GDM1 (cell line): ENCODE measurements around the gene PLA2G15.

Source experiments
- DNase-seq: peaks from one replicate; lab custom pipeline; 2025; lab: John Stamatoyannopoulos, UW

PLA2G15 gene, protein sequence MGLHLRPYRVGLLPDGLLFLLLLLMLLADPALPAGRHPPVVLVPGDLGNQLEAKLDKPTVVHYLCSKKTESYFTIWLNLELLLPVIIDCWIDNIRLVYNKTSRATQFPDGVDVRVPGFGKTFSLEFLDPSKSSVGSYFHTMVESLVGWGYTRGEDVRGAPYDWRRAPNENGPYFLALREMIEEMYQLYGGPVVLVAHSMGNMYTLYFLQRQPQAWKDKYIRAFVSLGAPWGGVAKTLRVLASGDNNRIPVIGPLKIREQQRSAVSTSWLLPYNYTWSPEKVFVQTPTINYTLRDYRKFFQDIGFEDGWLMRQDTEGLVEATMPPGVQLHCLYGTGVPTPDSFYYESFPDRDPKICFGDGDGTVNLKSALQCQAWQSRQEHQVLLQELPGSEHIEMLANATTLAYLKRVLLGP

DNA sequence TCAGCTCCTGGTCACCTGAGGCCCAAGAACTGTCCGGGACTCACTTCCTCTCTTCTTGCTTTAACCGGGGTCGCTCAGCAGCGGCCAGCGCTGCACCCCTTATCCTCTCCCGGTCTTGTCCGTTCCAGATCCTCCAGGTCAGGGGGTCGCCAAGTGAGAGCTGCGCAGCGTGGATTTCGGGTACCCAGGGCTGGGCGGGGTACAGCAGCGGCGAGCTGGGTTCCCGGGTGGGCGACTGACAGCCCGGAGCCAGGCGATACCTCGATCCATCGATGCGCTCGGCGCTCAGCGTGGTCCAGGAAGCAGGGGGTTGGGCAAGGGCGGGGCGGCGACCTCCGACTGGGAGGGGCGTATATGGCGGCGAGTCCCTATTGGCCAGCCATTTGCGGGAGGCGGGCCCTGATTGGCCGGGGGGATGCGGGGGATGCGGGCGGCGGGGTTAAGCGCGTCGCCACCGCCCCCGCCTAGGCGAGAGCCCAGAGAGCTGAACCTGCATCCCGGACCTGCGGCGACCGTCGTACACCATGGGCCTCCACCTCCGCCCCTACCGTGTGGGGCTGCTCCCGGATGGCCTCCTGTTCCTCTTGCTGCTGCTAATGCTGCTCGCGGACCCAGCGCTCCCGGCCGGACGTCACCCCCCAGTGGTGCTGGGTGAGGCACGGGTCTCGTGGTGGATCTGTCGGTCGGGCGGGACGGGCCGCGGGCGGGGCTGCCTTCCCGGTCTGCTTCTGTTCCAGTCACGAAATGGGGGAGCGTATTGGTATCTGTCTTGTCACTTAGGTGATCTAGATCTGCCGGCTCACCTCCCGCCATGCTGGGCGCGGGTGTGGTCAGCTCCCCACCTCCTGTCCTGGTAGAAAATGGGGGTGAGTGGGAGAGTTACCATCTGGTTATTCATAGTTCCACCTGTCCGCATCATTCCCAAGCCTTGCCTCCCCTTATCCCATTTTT, at the start of gene PLA2G15:
Gene PLA2G15 (plus strand): TSS at position 471 of the 951 bp plus-strand sequence. CDS start 54 bp downstream, at position 525.
- DNase-seq = peak; percentile 76

DNA sequence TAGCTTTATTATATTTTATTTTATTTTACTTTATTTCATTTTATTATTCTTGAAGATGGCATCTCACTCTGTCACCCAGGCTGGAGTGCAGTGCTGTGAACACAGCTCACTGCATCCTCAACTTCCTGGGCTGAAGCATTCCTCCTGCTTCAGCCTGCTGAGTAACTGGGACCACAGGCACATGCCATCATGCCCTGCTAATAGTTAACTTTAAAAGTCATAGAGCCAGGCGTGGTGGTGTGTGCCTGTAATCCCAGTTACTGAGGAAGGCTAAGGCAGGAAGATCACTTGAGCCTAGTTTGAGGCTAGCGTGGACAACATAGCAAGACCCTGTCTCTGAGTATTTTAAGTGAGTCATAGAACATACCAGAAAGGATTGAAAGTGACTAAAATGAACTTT, 47.9 kb upstream of the PLA2G15 start:
- DNase-seq = no peak

DNA sequence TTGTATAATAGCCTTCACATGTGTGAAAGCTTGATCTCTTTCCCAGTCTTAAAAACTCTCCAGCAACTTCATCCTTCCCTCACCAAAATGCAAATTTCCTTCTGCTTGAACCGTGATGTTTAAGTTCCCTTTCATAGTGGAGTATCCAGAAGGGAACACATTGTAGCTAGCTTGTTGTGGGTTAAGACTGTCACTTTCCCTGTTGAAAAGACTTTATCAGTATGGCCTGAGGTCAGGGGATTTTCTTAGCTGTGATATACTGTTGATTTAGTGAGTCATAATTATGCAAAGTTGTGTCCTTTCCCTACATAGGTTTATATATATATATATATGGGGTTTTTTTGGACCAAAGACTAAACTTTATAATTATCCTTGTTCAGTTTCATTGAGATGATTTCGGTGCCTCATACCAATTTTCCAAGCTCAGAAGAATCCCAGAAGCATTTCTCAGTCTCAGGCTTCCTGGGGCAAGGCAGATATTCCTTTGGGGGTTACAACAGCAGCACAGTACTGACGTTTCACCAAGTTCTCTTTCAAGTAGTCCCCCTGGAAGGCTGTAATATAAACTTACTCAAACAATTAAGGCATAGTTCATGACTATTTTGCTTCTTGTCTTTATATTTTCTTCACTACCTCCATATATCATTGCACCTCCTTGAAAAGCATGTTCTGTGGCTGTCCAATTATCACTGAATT, 44.9 kb upstream of the PLA2G15 start:
- no peak for DNase-seq

DNA sequence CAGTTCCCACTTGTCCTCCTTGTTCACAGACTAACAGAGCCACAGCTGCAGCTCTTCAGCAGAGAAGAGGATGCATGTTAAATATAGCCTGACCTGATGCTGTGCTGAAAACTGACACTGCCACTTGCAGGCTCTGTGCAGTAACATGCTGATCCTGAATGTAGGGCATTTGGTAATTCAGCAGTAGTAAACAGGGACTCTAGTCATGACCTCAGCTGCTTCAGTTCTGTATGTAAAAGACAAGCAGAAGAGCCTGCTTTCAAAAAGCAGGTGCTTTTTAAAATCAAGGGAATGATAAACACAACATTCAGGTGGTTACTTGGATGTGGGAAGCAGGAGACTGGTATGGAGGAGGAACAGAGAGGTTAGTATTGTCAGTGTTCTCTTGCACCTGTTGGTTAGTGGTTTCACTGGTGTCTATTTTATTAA, 43.1 kb upstream of the PLA2G15 start:
- no peak for DNase-seq

DNA sequence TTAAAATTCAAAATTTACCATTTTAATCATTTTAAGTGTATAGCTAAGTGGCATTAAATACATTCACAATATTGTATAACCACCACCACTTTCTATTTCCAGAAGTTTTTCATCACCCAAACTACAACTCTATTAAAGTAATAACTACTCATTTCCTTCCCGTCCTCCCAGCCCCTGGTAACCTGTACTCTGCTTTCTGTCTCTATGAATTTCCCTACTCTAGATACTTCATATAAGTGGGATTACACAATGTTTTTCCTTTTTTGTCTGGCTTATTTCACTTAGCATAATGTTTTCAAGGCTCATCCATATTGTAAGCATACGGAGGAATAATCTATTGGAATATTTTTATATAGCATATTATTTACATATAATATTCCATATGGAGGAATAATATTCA, 38.9 kb upstream of the PLA2G15 start:
- no peak for DNase-seq

DNA sequence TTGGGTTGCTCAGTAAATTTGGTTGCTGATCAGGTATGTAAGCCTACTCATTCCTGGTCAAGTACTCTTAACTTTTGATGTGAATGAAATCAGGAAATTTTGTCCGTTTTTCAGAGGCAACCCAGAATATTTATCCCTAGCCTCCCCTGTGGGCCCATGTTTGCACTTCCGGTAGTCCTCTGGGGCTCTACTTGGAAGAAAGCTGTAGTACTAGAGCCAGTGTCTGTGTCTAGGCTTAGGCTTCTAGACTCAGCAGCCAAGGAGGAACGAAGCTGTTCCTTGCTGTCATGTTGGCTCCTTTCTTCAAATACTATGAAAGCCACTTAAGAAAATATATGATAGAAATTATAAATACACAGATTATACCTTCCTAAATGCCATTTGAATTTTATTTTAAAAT, 30.4 kb upstream of the PLA2G15 start:
- no peak for DNase-seq

DNA sequence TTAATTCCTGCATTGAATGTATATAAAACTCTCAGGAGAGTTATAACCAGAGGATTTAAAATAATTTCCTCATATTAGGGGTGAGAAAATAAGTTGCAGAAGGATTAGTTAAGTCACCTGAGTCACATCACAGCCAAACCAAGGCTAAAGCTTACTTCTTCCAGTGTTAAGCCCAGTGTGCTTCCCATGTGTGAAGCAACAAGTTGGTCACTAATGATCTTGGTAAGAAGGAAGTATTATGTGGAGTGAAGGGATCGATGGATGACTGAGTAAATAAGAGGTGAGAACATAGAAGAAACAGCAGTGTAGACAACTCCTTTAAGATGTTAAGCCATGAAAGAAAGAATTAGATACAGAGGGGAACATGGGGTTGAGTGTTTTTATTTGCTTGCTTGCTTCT, 29.9 kb upstream of the PLA2G15 start:
- no peak for DNase-seq

DNA sequence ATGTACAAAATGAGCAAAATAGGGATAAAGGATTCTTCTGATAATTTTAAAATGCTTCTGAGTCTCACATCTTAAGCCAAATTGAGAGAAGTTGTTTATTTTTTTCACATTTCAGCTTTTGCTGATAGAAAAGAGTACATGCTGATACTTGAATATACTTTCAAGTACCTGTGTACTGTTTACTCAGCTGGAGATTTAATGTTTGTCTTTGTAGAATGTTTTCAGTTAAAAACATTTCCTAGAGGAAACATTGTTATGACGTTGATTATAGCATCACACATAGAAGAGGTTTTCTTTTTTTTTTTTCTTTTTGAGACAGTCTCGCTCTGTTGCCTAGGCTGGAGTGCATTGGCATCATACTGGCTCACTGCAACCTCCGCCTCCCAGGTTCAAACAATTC, 28.9 kb upstream of the PLA2G15 start:
- DNase-seq = no peak

DNA sequence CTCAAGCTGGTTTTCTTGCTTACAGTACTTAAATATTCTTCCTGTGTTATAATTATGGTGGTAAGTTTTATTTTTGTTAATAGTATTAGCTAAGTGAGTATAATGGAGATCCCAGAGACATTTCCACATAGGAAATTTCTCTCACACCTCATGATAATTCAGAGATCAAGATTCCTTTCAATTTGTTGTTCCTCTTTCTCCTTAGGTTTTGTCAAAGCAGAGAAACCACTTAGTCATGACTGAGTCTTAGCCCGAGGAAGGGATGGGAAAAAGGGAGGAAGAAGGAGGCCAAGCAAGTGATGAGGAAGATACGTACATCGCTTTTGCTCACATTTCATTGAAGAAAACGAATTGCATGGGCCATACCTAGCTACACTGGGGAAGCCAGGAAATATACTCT, 27.7 kb upstream of the PLA2G15 start:
- no peak for DNase-seq

DNA sequence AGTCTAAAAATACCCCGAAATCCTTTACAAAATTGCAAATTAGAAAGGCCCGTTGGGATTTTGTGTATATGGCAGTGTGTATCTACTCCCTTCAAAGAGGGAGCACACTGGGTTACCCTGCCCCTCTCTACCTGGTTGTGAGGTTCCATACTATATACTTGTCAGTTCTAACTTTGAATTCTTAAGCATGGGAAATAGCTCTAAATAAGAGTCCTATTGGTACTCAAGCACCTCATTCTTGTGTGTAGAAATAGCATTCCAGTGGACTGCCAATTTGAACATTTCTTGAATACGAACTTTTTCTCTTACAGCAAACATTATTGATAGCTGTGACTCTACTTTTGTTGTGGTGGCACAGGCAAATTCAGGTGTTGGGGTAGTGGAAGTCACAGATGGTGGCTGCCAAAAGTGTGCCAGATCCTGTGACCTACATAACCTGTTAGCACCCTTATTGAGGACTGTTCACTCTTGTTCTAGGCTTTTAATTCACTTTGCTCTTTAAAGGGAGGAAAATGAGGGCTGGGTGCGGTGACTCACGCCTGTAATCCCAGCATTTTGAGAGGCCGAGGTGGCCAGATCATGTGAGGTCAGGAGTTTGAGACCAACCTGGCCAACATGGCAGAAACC, 25.3 kb upstream of the PLA2G15 start:
- no peak for DNase-seq

DNA sequence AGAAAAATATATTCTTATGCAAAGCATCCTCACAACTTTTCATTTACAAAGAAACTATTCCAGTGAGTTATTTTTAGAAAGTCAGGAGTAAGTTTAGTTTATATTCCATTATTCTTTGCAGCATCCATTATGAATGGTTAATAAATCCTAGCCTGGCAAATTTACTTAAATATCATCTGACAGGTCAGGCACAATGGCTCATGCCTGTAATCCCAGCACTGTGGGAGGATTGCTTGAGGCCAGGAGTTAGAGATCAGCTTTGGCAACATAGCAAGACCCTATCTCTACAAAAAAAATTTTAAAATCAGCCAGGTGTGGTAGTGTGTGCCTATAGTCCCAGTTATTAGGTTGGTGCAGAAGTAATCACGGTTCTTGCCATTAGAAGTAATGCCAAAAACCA, 22.1 kb upstream of the PLA2G15 start:
- DNase-seq = no peak

DNA sequence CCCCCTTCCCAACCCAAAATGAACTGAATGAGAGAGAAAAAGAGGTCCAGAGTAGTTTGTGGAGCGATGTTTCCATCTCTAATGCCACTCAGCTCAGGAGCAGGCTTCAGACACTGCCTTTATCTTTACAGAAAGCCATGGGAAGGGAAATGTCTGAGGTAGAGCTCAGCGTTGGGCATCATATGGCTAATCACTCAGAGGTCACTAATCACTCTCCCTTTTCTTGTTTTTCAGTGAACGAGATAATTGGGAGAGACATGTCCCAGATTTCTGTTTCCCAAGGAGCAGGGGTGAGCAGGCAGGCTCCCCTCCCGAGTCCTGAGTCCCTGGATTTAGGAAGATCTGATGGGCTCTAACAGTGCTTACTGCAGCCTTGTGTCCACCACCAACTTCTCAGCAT, 19.1 kb upstream of the PLA2G15 start:
- DNase-seq = no peak

DNA sequence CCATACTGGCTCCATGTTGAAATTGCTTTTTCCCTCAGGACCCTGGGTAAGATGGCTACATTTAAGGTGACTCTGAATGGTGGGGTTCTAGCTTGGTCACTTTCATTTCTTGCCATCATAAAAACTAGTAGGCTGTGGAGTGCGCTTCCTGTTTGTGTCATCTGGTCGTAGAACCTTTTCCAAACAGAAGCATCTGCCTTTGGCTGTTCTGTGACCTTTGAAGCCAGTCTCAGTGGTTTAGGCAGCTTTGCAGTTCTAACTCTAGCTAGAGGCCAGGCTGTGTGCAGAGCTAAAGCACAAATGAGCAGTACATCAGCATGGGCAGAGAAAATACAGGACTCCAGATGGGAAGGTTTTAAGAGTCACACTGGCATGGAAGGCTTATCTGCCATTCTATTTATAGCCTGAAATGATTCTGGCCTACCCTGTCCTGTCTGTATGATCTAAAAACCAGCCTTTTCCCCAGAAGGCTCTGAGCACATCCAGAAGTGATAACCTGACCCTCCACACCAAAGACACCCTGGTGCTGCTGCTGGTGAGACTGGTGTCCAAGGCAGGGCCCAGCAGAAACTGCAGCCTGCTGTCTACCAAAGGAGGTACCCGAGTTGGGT, 17.9 kb upstream of the PLA2G15 start:
- DNase-seq = no peak

DNA sequence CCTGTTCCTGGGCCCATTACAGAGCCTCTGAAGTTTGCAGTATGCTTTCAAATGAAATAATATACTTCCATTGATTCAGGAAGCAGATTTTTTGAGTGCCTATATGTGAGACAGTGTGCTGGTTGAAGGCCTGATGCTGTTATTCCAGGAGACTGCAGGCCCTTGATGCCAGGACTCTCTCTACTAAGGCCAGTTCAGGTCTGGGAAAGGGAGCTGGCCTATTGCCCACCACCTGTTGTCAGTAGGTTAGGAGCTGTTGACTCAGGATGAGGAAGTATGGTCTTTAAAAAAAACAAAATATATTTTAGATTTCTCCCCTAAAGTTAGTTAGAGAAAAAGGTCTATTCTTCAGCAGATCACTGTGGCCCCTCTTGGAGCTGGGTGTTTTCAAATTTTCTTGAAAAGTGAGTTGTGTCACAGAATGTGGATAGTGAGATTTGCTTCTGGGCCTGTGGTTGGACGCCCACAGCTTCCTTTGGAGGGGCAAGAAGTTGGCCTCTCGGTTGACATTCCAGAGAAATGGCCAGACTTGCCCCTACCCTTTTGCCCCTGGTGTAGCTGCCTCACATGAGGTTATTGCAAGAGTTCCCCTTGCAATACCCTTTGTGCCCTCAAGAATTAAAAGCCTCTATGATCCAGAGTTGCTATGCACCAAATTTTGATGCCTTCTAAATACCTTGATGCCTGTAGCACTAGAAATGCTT, 17.2 kb upstream of the PLA2G15 start:
- no peak for DNase-seq

DNA sequence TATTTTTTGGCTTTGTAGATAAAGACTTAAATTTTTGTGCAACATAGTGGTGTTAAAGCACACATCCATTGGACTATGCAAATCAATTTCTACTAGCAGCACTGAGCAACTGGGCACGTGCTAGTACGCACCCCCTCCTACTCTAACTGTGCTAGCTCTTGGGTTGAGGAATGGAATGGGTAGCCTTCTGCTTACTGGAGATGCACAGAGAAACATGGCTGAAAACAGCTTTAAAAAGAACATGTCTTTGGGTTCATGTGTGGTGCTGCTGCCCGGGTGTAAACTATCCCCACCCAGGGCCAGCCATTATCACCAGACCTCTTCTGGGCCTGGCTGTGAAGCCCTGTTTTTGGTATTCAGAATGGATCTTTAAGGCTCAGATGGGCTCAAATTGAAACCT, 16.5 kb upstream of the PLA2G15 start:
- DNase-seq = no peak

DNA sequence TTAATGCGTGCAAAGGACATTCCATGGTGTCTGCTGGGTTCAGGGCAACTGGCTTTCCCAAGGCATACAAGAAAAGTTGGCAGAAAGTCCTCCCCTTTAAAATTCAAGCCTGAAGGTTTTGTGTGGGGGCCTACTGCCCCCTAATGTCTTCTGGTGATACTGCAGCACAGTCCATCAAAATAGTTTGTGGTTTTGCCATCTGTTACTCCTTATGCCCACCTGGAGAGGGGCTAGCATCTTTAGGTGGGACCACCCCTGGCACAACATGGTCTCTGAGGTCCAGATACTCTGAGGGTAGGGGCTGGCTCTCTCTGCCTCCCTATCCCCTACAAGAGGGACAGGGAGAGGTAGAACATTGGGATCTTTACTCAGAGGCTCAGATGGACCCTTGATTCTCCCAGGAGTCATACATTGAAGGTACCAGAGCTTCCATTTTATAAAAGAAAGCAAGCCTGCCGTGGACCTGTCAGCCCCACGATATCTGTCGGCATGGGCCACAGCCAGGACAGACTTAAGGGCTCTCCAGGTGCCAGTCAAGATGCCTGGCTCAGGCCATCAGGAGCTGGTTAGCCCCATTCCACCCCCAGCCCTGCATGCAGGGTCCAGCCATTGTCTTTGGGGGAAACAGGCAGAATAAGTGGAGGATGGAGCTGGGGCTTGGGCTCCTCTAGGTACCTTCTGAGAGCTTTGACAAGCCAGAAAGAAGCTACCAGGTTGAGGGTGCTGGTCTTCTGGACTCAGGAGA, 15.6 kb upstream of the PLA2G15 start:
- no peak for DNase-seq

DNA sequence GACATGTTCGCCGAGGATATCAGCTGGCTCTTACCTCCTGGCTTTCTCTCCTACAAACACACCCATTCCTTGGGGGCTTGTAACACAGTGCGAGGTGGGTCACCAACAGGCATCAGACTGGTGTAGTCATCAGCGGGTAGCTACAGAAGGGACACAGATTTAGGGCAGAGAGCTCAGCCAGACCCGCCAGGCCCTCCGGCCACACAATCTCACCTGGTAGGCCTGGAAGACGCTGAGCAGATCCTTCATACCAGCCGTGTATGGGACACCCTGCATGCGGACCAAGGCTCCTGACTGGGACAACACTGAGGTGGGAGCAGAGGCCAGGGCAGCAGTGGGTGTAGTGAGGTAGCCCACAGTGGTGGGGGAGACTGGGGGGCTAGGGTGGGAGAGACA, 15.0 kb upstream of the PLA2G15 start:
- DNase-seq = no peak

DNA sequence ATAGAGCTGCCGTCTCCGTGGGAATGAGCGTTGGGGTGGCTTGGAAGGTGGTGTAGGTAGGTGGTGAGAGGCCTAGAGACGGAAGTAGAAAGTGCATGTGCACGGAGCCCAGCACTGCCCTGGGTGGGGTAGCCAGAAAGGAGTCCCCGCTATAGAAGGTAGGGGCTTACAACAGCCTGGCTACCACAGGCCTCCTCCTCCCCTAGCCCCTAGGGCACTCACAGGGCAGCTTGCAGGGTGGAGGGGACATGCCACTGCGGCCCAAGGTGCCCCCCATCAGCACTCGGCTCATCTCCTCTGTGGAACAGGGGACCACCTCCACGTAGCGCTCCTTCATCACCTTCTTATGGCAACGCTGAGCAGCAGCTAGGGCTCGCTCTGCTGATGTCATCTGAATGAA, 14.2 kb upstream of the PLA2G15 start:
- no peak for DNase-seq

DNA sequence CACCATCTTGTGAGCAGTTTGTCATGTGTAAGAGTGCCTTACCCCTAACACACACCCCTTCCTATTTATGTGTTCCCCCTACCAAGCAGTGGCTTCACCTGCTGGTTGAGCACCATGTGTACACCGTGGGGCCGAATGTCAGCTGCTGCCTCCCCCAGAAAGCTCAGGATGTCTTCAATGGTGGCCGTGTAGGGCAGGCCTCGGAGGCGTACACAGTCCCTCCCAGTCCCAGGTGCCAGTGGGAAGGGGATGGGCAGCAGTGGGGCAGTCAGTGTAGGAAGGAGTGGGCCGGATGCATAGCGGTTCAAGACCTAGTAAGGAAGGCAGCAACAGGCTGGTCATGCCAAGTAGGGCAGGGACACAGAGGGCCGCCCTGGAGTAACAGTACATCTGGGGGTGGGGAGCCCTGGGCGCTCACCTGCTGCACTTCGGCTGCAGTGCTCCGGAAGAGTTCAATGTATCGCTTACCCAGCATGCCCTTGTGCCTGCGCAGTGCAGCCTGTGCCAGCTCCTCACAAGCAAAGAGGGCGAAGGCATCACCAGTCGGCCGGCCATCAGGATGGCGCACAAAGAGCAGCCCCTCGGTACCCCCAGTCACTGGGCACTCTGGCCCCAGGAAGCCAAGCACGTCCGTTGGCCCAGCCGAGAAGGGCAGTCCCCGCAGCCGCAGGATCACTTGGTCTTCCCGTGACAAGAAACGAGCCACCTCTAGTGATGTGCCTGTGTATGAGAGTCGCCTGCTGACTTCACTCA, 13.6 kb upstream of the PLA2G15 start:
- DNase-seq = no peak
